Epithelial cell of alveolus of lung (primary cell): Measurements from ENCODE around the gene RBPJ. TPM values are rescaled to one million over a fixed set of nuclear protein-coding genes. Genes with fewer than 3 reads are reported as not detected.

Source experiments
- total RNA-seq: library from RNA; depleted of rRNA; stranded (reverse); fragments of >200 nt; gene quantifications from 2 replicates; pipeline ENCODE4 v1.2.1, GENCODE V29; 2015

Gene RBPJ
- 72.4 and 85.5 TPM in 2 replicates for total RNA-seq

DNA sequence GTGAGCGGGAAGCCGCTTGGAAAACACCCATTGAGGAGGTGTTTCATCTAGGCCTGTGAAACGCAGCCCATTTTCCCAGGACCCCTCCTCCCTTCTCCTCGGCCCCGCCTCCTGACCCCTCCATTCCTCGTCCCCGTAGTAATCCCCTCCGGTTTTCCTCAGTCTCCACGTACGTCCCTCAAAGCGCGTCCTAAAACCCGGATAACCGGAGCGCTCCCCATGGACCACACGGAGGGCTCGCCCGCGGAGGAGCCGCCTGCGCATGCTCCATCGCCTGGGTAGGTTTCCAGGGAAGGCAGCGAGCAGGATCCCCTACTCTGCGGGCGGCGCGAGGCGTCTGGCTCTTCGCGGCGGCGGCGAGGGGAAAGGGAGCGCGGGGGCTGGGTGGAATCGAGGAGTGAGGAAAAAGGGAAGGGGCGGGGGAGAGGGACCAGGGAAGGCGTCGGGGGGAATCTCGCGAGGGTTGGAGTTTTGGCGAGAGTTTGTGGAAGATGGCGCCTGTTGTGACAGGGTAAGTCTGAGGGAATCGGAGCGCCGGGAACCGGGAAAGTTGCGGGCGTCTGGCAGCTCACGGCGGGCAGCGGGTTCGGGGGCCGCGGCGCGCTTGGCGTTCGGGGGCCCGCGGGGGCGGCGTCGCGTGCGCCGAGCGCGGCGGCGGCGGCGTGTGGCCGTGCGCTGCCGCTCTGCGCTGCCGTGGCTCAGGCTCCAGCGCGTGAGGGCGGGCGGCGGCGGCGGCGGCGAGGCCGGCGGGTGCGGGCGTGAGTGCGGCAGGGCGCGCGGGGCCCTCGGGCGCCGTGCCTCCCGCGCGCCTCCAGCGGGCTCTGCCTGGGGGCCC is at the start of gene RBPJ:
Gene RBPJ (plus strand): TSS at position 477 of the 835 bp plus-strand sequence. CDS start 15 bp downstream, at position 492.

Other genes with a start within 250 kb of the RBPJ start
- not detected in 2 replicates for gene CCKAR, start 169.5 kb downstream of the RBPJ start, total RNA-seq